ENCODE measurements around the gene WWOX. TPM values are rescaled to one million over a fixed set of nuclear protein-coding genes. Genes with fewer than 3 reads are reported as not detected.
A peak's percentile ranks its signal among the peaks of the same experiment; 100 is the strongest.

The WWOX gene
- total and polyA plus RNA-seq, 2 of the 13 experiments (the other 11 are each of a cell fraction or from before 2014, with no cell fraction given) = 9.1 to 37.4 TPM

GRCh38 chr16:78140818-78141466, 41.5 kb downstream of the WWOX start (continued):
- TF ChIP-seq ZBED4 (CRISPR knock-in tag; IDR thresholded peaks at IDR 0.05; ENCODE audit: borderline replicate concordance) (peak; percentile 70; the same call in 1 of the 2 replicates), IRX3 (CRISPR knock-in tag; IDR thresholded peaks at IDR 0.05; ENCODE audit: borderline replicate concordance, low read depth) (no peak), FOXO4 (CRISPR knock-in tag; conservative IDR thresholded peaks at IDR 0.05) (0 out of 2 replicates have a peak, but pooled peaks have one; percentile 68), FOXP4 (CRISPR knock-in tag; IDR thresholded peaks at IDR 0.05) (peak; percentile 86), PPARG (CRISPR knock-in tag; conservative IDR thresholded peaks at IDR 0.05) (peak; percentile 54; the same call in 1 of the 2 replicates), FOXJ3 (CRISPR knock-in tag; IDR thresholded peaks at IDR 0.05; ENCODE audit: borderline replicate concordance) (peak; percentile 61; the same call in 1 of the 2 replicates), ZSCAN21 (CRISPR knock-in tag; IDR thresholded peaks at IDR 0.05; ENCODE audit: borderline replicate concordance) (no peak), U2AF1 (optimal IDR thresholded peaks at IDR 0.05; ENCODE audit: low read depth, low read length) (no peak), TFDP2 (CRISPR knock-in tag; IDR thresholded peaks at IDR 0.05) (peak; percentile 28; the same call in 1 of the 2 replicates), ISL2 (CRISPR knock-in tag; IDR thresholded peaks at IDR 0.05) (peak; percentile 74), ZNF264 (CRISPR knock-in tag; IDR thresholded peaks at IDR 0.05) (peak; percentile 63; the same call in 1 of the 2 replicates), IRF2 (CRISPR knock-in tag; IDR thresholded peaks at IDR 0.05) (no peak), PAXIP1 (CRISPR knock-in tag; conservative IDR thresholded peaks at IDR 0.05) (peak; percentile 70; the same call in 1 of the 2 replicates), FOXK2 (IDR thresholded peaks at IDR 0.05) (no peak), DPF2 (CRISPR knock-in tag; IDR thresholded peaks at IDR 0.05; ENCODE audit: borderline replicate concordance, low read depth) (no peak)
